IMR-90 (cell line): ENCODE results near the gene HIRA. TPM values are rescaled to one million over a fixed set of nuclear protein-coding genes. Genes with fewer than 3 reads are reported as not detected.

Experiments used
- ATAC-seq: fragments of 200-7000 bp; cut with Tn5 transposase; 2 replicates; pipeline ENCODE4 v1.9.1; 2020; ENCODE audit warnings: low read depth, mild to moderate bottlenecking, moderate library complexity
- BruUV-seq: library from RNA; stranded (reverse); fragments of 400-500 nt; replicated peaks from 2 replicates; lab custom pipeline; 2021; lab: Mats Ljungman, UMichigan
- CTCF ChIA-PET: fragments of 300-600 bp; formaldehyde crosslinking; extraction: SDS; loops from one replicate; lab custom pipeline; 2021; ENCODE audit warnings: antibody characterized with exemption; lab: Yijun Ruan, JAX
- POLR2A ChIA-PET: fragments of 300-600 bp; sonication (Branson Sonifier 250); formaldehyde crosslinking; loops from one replicate; lab custom pipeline; 2022; ENCODE audit warnings: antibody characterized with exemption; ENCODE audit not compliant: unreplicated experiment; lab: Charles Lee
- DNase-seq: peaks from one replicate; pipeline ENCODE4 v3.0.0; 2013
- H2AFZ ChIP-seq: replicated peaks from 2 replicates; pipeline ENCODE3; 2013; ENCODE audit warnings: low read length, mild to moderate bottlenecking; ENCODE audit not compliant: poor library complexity
- H2AK5ac ChIP-seq: 2 replicates; pipeline ENCODE4 v1.6.1; 2013; ENCODE audit warnings: low read depth, low read length, inconsistent platforms
- H2AK9ac ChIP-seq: replicated peaks from 2 replicates; pipeline ENCODE3; 2013; ENCODE audit warnings: mild to moderate bottlenecking, low read depth, low read length, moderate library complexity; ENCODE audit not compliant: poor library complexity
- H2BK120ac ChIP-seq: 2 replicates; pipeline ENCODE4 v1.6.1; 2013; ENCODE audit warnings: low read depth, low read length, inconsistent platforms
- H2BK15ac ChIP-seq: 3 replicates; pipeline ENCODE4 v1.6.1; 2013; ENCODE audit warnings: low read depth, low read length, inconsistent platforms
- H2BK20ac ChIP-seq: 2 replicates; pipeline ENCODE4 v1.6.1; 2013; ENCODE audit warnings: low read depth, mild to moderate bottlenecking, inconsistent platforms, low read length, moderate library complexity
- H2BK5ac ChIP-seq: 2 replicates; pipeline ENCODE4 v1.6.1; 2013; ENCODE audit warnings: mild to moderate bottlenecking, low read depth, low read length, inconsistent platforms; ENCODE audit not compliant: poor library complexity, severe bottlenecking
- H3K14ac ChIP-seq: replicated peaks from 2 replicates; pipeline ENCODE4 v1.6.1; 2013; ENCODE audit warnings: low read depth, low read length, inconsistent platforms
- H3K18ac ChIP-seq: 2 replicates; pipeline ENCODE4 v1.6.1; 2013; ENCODE audit warnings: low read depth, low read length, control low read depth
- H3K23ac ChIP-seq: 2 replicates; pipeline ENCODE4 v1.6.1; 2013; ENCODE audit warnings: low read depth, low read length, inconsistent platforms
- H3K27ac ChIP-seq: 2 replicates; pipeline ENCODE4 v1.5.1; 2013; ENCODE audit warnings: mild to moderate bottlenecking, control low read depth, low read length; ENCODE audit not compliant: insufficient read depth
- H3K27me3 ChIP-seq: 2 replicates; pipeline ENCODE4 v1.6.1; 2013; ENCODE audit warnings: low read length; ENCODE audit not compliant: control insufficient read depth, insufficient read depth
- H3K36me3 ChIP-seq: 2 replicates; pipeline ENCODE4 v1.6.1; 2013; ENCODE audit warnings: low read length, mixed read lengths; ENCODE audit not compliant: control insufficient read depth, insufficient read depth
- H3K4ac ChIP-seq: 2 replicates; pipeline ENCODE4 v1.6.1; 2013; ENCODE audit warnings: low read depth, low read length, inconsistent platforms
- H3K4me1 ChIP-seq: 2 replicates; pipeline ENCODE4 v1.6.1; 2013; ENCODE audit warnings: low read length, mixed read lengths; ENCODE audit not compliant: control insufficient read depth, insufficient read depth
- H3K4me2 ChIP-seq: 2 replicates; pipeline ENCODE4 v1.6.1; 2013; ENCODE audit warnings: low read depth, mild to moderate bottlenecking, control low read depth, low read length, moderate library complexity
- H3K4me3 ChIP-seq: 2 replicates; pipeline ENCODE4 v1.5.1; 2013; ENCODE audit warnings: low read depth, mild to moderate bottlenecking, control low read depth, low read length, moderate library complexity; ENCODE audit not compliant: insufficient read depth
- H3K56ac ChIP-seq: 2 replicates; pipeline ENCODE4 v1.6.1; 2013; ENCODE audit warnings: low read length, inconsistent platforms; ENCODE audit not compliant: insufficient read depth; ENCODE audit errors: extremely low read depth
- H3K79me1 ChIP-seq, 2 experiments: 2 replicates each; pipeline ENCODE4 v1.6.1; 2013; ENCODE audit warnings: low read length in 2 of 2, inconsistent platforms in 1 of 2, low read depth in 1 of 2
- H3K9ac ChIP-seq: 2 replicates; pipeline ENCODE4 v1.6.1; 2013; ENCODE audit warnings: low read depth, low read length, control low read depth
- H3K9me1 ChIP-seq: 2 replicates; pipeline ENCODE4 v1.6.1; 2013; ENCODE audit warnings: low read length, inconsistent platforms; ENCODE audit not compliant: insufficient read depth
- H3K9me3 ChIP-seq: 2 replicates; pipeline ENCODE4 v1.6.1; 2013; ENCODE audit warnings: low read length; ENCODE audit not compliant: control insufficient read depth, insufficient read depth
- H4K20me1 ChIP-seq: 2 replicates; pipeline ENCODE4 v1.6.1; 2013; ENCODE audit warnings: low read length, inconsistent platforms; ENCODE audit not compliant: insufficient read depth
- H4K5ac ChIP-seq: 2 replicates; pipeline ENCODE4 v1.6.1; 2013; ENCODE audit warnings: mild to moderate bottlenecking, low read depth, low read length, control low read depth
- H4K8ac ChIP-seq, 2 experiments: 2 replicates each; pipeline ENCODE4 v1.6.1; 2013; ENCODE audit warnings: low read depth in 2 of 2, low read length in 2 of 2, control low read depth in 1 of 2, inconsistent platforms in 1 of 2
- H4K91ac ChIP-seq: 2 replicates; pipeline ENCODE4 v1.6.1; 2013; ENCODE audit warnings: low read depth, low read length, inconsistent platforms; ENCODE audit not compliant: insufficient read depth
- CEBPB ChIP-seq: IDR thresholded peaks from 2 replicates; pipeline ENCODE4 v1.6.1; 2012; ENCODE audit warnings: low read depth, low read length, improper control_type of control experiment
- POLR2A ChIP-seq: IDR thresholded peaks from 2 replicates; pipeline ENCODE4 v1.6.1; 2012; ENCODE audit warnings: mild to moderate bottlenecking, low read depth, low read length
- WGBS, 2 experiments: methylation state at CpG; one replicate each; pipeline versions ENCODE4 v1.1.5 to v1.1.7; 2013; ENCODE audit warnings: missing lambda C conversion rate in 2 of 2; ENCODE audit not compliant: insufficient read length in 1 of 2; ENCODE audit errors: extremely low coverage in 2 of 2; 5-methylcytosine and 5-hydroxymethylcytosine counted together
- dilution Hi-C: fragments of 300-500 bp; cut with HindIII; formaldehyde crosslinking; loops from one replicate; pipeline ENCODE4 v1.14.3; 2018; ENCODE audit warnings: low sequenced_read_pairs; ENCODE audit not compliant: unreplicated experiment
- in situ Hi-C: fragments of 300-500 bp; cut with MboI; formaldehyde crosslinking; loops from 3 replicates; pipeline ENCODE4 v1.14.3; 2019; ENCODE audit warnings: low sequenced_read_pairs, inconsistent platforms, mixed read lengths
- intact Hi-C: fragments of 100-400 bp; cut with micrococcal nuclease; formaldehyde crosslinking; loops from 2 replicates; pipeline ENCODE4 v1.10.0; 2022
- polyA plus RNA-seq, 3 experiments: library from polyadenylated mRNA; depleted of rRNA; stranded (reverse); fragments of >200 nt; gene quantifications; 2 replicates each; pipeline ENCODE4 v1.2.3, GENCODE V29; 2012; ENCODE audit warnings: low replicate concordance in 1 of 3
- total RNA-seq: library from RNA; depleted of rRNA; stranded (reverse); fragments of >200 nt; gene quantifications from 2 replicates; pipeline ENCODE4 v1.2.3, GENCODE V29; 2012

Gene HIRA
- total and polyA plus RNA-seq, 2 of the 4 experiments (the other 2 are of a cell fraction) = 14.5 to 24.2 TPM

GRCh38 chr22:19429950-19430889 lies 1.3 kb downstream of the HIRA start:
- CTCF ChIA-PET = no interaction called here
- Histone ChIP-seq H2AK5ac (peak overlapping the region; percentile 6; the same call in 1 of the 2 replicates), H3K79me1 (peaks cover 12 to 71% of the 10 kb centered on the region in 2 experiments; a peak in 3 of 4 replicates), H2AFZ (peak overlapping the region; percentile 85), H3K9ac (peak overlapping the region; percentile 61), H4K5ac (no peak overlapping the region; the same call in 1 of the 2 replicates), H2AK9ac (peak overlapping the region; percentile 86), H3K27ac (peak overlapping the region; percentile 54), H4K8ac (peak overlapping the region in 1 of 2 experiments; percentile 36; a peak in 2 of 4 replicates), H3K4me3 (peak overlapping the region; percentile 81), H3K56ac (0 out of 2 replicates have a peak overlapping the region, but pooled peaks have one; percentile 32), H3K4ac (peak overlapping the region; percentile 63), H2BK15ac (no peak overlapping the region), H3K27me3 (no peaks in the 10 kb centered on the region), H3K4me1 (peaks cover 3% of the 10 kb centered on the region), H3K23ac (peak overlapping the region; percentile 91), H3K4me2 (peak overlapping the region; percentile 96), H2BK20ac (no peak overlapping the region), H3K36me3 (peaks cover 5% of the 10 kb centered on the region), H4K91ac (no peak overlapping the region), H2BK120ac (no peak overlapping the region), H3K18ac (no peak overlapping the region), H3K9me1 (peaks cover 10% of the 10 kb centered on the region; the same call in 1 of the 2 replicates), H2BK5ac (peak overlapping the region; percentile 35), H3K14ac (peak overlapping the region; percentile 60), H4K20me1 (peaks cover 39% of the 10 kb centered on the region), H3K9me3 (no peaks in the 10 kb centered on the region)
- dilution Hi-C loops = no loop called here
- POLR2A ChIA-PET = no interaction called here
- no peak; the same call in 1 of the 2 replicates for TF ChIP-seq POLR2A
- TF ChIP-seq CEBPB = peak; percentile 64
- peak; percentile 78 for DNase-seq
- intact Hi-C loops = loop anchor here (10.0 kb wide), 1 partner anchor 135 kb away; the partner anchor contains the start of gene CLTCL1
- BruUV-seq = no TSS peak
- in situ Hi-C loops = no loop called here
- peak; percentile 2 for ATAC-seq
- 60% methylated on average over 1 of the region's 12 CpGs; no CpG with 5 or more reads in 1 of the 2 experiments for WGBS, 2 experiments
